Effector memory CD8-positive, alpha-beta T cell (primary cell): ENCODE results near the gene DZIP1L.

Source experiments
- ATAC-seq: fragments of 150-1000 bp; cut with Tn5 transposase; replicated peaks from 2 replicates; pipeline ENCODE4 v1.10.0; 2021; ENCODE audit warnings: mild to moderate bottlenecking, moderate library complexity
- DNase-seq, 3 experiments: peaks; one replicate each; pipeline ENCODE4 v3.0.0; 2021
- H3K27ac Mint-ChIP-seq, 2 donors: one replicate each; pipeline ENCODE4 v1.8.0; 2022; ENCODE audit warnings: mild to moderate bottlenecking in 2 of 2, mixed read lengths in 2 of 2, moderate library complexity in 2 of 2
- H3K27me3 Mint-ChIP-seq, 2 donors: one replicate each; pipeline ENCODE4 v1.8.0; 2022; ENCODE audit warnings: mixed read lengths in 2 of 2
- H3K36me3 Mint-ChIP-seq: one replicate; pipeline ENCODE4 v1.8.0; 2022; ENCODE audit warnings: mild to moderate bottlenecking, moderate library complexity, mixed read lengths; ENCODE audit not compliant: insufficient read depth
- H3K4me1 Mint-ChIP-seq, 2 donors: one replicate each; pipeline ENCODE4 v1.8.0; 2022; ENCODE audit warnings: low read depth in 2 of 2, mixed read lengths in 2 of 2
- H3K4me3 Mint-ChIP-seq, 2 donors: one replicate each; pipeline ENCODE4 v1.8.0; 2022; ENCODE audit warnings: mild to moderate bottlenecking in 2 of 2, mixed read lengths in 2 of 2, moderate library complexity in 2 of 2
- H3K9me3 Mint-ChIP-seq, 2 donors: one replicate each; pipeline ENCODE4 v1.8.0; 2022; ENCODE audit warnings: mixed read lengths in 2 of 2

Gene DZIP1L

GRCh38 chr3:138078901-138079344 lies 36.5 kb downstream of the DZIP1L start:
- Mint-ChIP-seq H3K9me3 (no peaks in the 10 kb centered on the region), H3K36me3 (no peaks in the 10 kb centered on the region), H3K27me3 (peaks cover 12 to 71% of the 10 kb centered on the region in 2 donors), H3K27ac (no peak overlapping the region), H3K4me3 (no peak overlapping the region), H3K4me1 (peaks cover 8 to 10% of the 10 kb centered on the region in 2 donors)
- ATAC-seq (no peak), DNase-seq (no peak)

- no peak overlapping the region for H3K4me3 Mint-ChIP-seq
- no peak for DNase-seq
Measured at GRCh38 chr3:138078096-138078495, 37.3 kb downstream of the DZIP1L start.

GRCh38 chr3:138072796-138073195 lies 42.6 kb downstream of the DZIP1L start:
- ATAC-seq (no peak), DNase-seq (no peak)
- no peak overlapping the region for H3K4me3 Mint-ChIP-seq
- peaks cover 26 to 70% of the 10 kb centered on the region in 2 donors for H3K27me3 Mint-ChIP-seq
- no peaks in the 10 kb centered on the region for H3K9me3 Mint-ChIP-seq
- no peaks in the 10 kb centered on the region for H3K4me1 Mint-ChIP-seq
- H3K36me3 Mint-ChIP-seq = no peaks in the 10 kb centered on the region
- no peak overlapping the region for H3K27ac Mint-ChIP-seq

More at GRCh38 chr3:138078096-138078495, 37.3 kb downstream of the DZIP1L start:
- Mint-ChIP-seq H3K9me3 (no peaks in the 10 kb centered on the region), H3K4me1 (peaks cover 8% of the 10 kb centered on the region in 2 donors), H3K27me3 (peaks cover 17 to 68% of the 10 kb centered on the region in 2 donors), H3K36me3 (no peaks in the 10 kb centered on the region), H3K27ac (no peak overlapping the region)
- ATAC-seq = no peak

- Mint-ChIP-seq H3K36me3 (peaks cover 3% of the 10 kb centered on the region), H3K27ac (no peak overlapping the region), H3K9me3 (no peaks in the 10 kb centered on the region), H3K27me3 (peaks cover 20 to 61% of the 10 kb centered on the region in 2 donors), H3K4me3 (no peak overlapping the region), H3K4me1 (peaks cover 0 to 2% of the 10 kb centered on the region in 2 donors)
- DNase-seq = no peak
- ATAC-seq = no peak
Measured at GRCh38 chr3:138070006-138070405, 45.4 kb downstream of the DZIP1L start.

- peaks cover 0 to 2% of the 10 kb centered on the region in 2 donors for H3K4me1 Mint-ChIP-seq
Measured at GRCh38 chr3:138068579-138069174, 46.7 kb downstream of the DZIP1L start.

GRCh38 chr3:138068046-138068445 lies 47.4 kb downstream of the DZIP1L start:
- Mint-ChIP-seq H3K9me3 (no peaks in the 10 kb centered on the region), H3K4me3 (no peak overlapping the region), H3K36me3 (peaks cover 3% of the 10 kb centered on the region), H3K4me1 (peaks cover 0 to 2% of the 10 kb centered on the region in 2 donors), H3K27me3 (peaks cover 12 to 62% of the 10 kb centered on the region in 2 donors), H3K27ac (no peak overlapping the region)
- ATAC-seq = no peak
- DNase-seq = no peak

More at GRCh38 chr3:138068579-138069174, 46.7 kb downstream of the DZIP1L start:
- peaks cover 17 to 65% of the 10 kb centered on the region in 2 donors for H3K27me3 Mint-ChIP-seq
- DNase-seq (peak; percentile 51 to 58 (median 53)), ATAC-seq (peak; percentile 84)
- H3K27ac Mint-ChIP-seq = no peak overlapping the region
- no peak overlapping the region for H3K4me3 Mint-ChIP-seq
- peaks cover 3% of the 10 kb centered on the region for H3K36me3 Mint-ChIP-seq
- no peaks in the 10 kb centered on the region for H3K9me3 Mint-ChIP-seq

GRCh38 chr3:138066972-138067371 lies 48.4 kb downstream of the DZIP1L start:
- no peak for ATAC-seq
- peak overlapping the region in 1 of 2 donors; percentile 32 for H3K27ac Mint-ChIP-seq
- no peak for DNase-seq
- H3K27me3 Mint-ChIP-seq = peaks cover 7 to 55% of the 10 kb centered on the region in 2 donors
- H3K4me3 Mint-ChIP-seq = no peak overlapping the region
- H3K4me1 Mint-ChIP-seq = peaks cover 0 to 2% of the 10 kb centered on the region in 2 donors
- no peaks in the 10 kb centered on the region for H3K9me3 Mint-ChIP-seq
- peaks cover 3% of the 10 kb centered on the region for H3K36me3 Mint-ChIP-seq

GRCh38 chr3:138066383-138066782 lies 49.0 kb downstream of the DZIP1L start:
- H3K27ac Mint-ChIP-seq = peak overlapping the region in 1 of 2 donors; percentile 32
- ATAC-seq = no peak
- H3K36me3 Mint-ChIP-seq = peaks cover 3% of the 10 kb centered on the region
- peaks cover 7 to 49% of the 10 kb centered on the region in 2 donors for H3K27me3 Mint-ChIP-seq
- H3K9me3 Mint-ChIP-seq = no peaks in the 10 kb centered on the region
- DNase-seq = no peak
- no peak overlapping the region for H3K4me3 Mint-ChIP-seq
- peaks cover 0 to 2% of the 10 kb centered on the region in 2 donors for H3K4me1 Mint-ChIP-seq

- H3K4me3 Mint-ChIP-seq = no peak overlapping the region
- H3K9me3 Mint-ChIP-seq = no peaks in the 10 kb centered on the region
- H3K27me3 Mint-ChIP-seq = peaks cover 7 to 45% of the 10 kb centered on the region in 2 donors
- DNase-seq = no peak
- H3K4me1 Mint-ChIP-seq = peaks cover 0 to 2% of the 10 kb centered on the region in 2 donors
- no peak for ATAC-seq
- H3K27ac Mint-ChIP-seq = no peak overlapping the region
- peaks cover 3% of the 10 kb centered on the region for H3K36me3 Mint-ChIP-seq
Measured at GRCh38 chr3:138065949-138066348, 49.5 kb downstream of the DZIP1L start.

GRCh38 chr3:138063416-138063815 lies 52.0 kb downstream of the DZIP1L start:
- no peak for ATAC-seq
- H3K4me3 Mint-ChIP-seq = no peak overlapping the region

GRCh38 chr3:138062626-138063025 lies 52.8 kb downstream of the DZIP1L start:
- no peaks in the 10 kb centered on the region for H3K9me3 Mint-ChIP-seq

More at GRCh38 chr3:138063416-138063815, 52.0 kb downstream of the DZIP1L start:
- Mint-ChIP-seq H3K36me3 (peaks cover 3% of the 10 kb centered on the region), H3K4me1 (peaks cover 0 to 2% of the 10 kb centered on the region in 2 donors), H3K27me3 (peaks cover 2 to 27% of the 10 kb centered on the region in 2 donors), H3K27ac (no peak overlapping the region), H3K9me3 (no peaks in the 10 kb centered on the region)
- DNase-seq = no peak

GRCh38 chr3:138062037-138062436 lies 53.4 kb downstream of the DZIP1L start:
- DNase-seq = no peak
- peaks cover 3% of the 10 kb centered on the region for H3K36me3 Mint-ChIP-seq
- H3K4me3 Mint-ChIP-seq = no peak overlapping the region
- no peak for ATAC-seq
- no peak overlapping the region for H3K27ac Mint-ChIP-seq
- no peaks in the 10 kb centered on the region for H3K9me3 Mint-ChIP-seq
- peaks cover 8 to 25% of the 10 kb centered on the region in 2 donors for H3K27me3 Mint-ChIP-seq
- H3K4me1 Mint-ChIP-seq = peaks cover 0 to 2% of the 10 kb centered on the region in 2 donors

More at GRCh38 chr3:138062626-138063025, 52.8 kb downstream of the DZIP1L start:
- ATAC-seq (no peak), DNase-seq (no peak)
- Mint-ChIP-seq H3K27me3 (peaks cover 8 to 25% of the 10 kb centered on the region in 2 donors), H3K4me1 (peaks cover 0 to 2% of the 10 kb centered on the region in 2 donors), H3K36me3 (peaks cover 3% of the 10 kb centered on the region), H3K4me3 (no peak overlapping the region), H3K27ac (no peak overlapping the region)

GRCh38 chr3:138060792-138061191 lies 54.6 kb downstream of the DZIP1L start:
- Mint-ChIP-seq H3K36me3 (no peaks in the 10 kb centered on the region), H3K4me1 (no peaks in the 10 kb centered on the region), H3K27ac (no peak overlapping the region), H3K9me3 (no peaks in the 10 kb centered on the region), H3K4me3 (no peak overlapping the region), H3K27me3 (peaks cover 15 to 24% of the 10 kb centered on the region in 2 donors)
- no peak for DNase-seq
- no peak for ATAC-seq

GRCh38 chr3:138059261-138059660 lies 56.1 kb downstream of the DZIP1L start:
- Mint-ChIP-seq H3K27me3 (peaks cover 25 to 31% of the 10 kb centered on the region in 2 donors), H3K27ac (no peak overlapping the region), H3K4me3 (no peak overlapping the region), H3K9me3 (no peaks in the 10 kb centered on the region), H3K36me3 (no peaks in the 10 kb centered on the region), H3K4me1 (no peaks in the 10 kb centered on the region)
- ATAC-seq (no peak), DNase-seq (no peak)
